Suppressor macrophage (primary cell): ENCODE results near the gene DALRD3.
"Not testable (repeated sequence)": the region's sequence is repeated elsewhere in the genome, so short reads cannot be mapped to it uniquely, and the experiment has no call there.

Experiments
- DNase-seq, 4 experiments: peaks; one replicate each; pipeline ENCODE4 v3.0.0-alpha.2; 2020 to 2022

The DALRD3 gene

GRCh38 chr3:49021213-49021812 is 2.9 kb upstream of the DALRD3 start:
- peak; percentile 99 to 100 (median 100) for DNase-seq

GRCh38 chr3:49020330-49021212 is 2.2 kb upstream of the DALRD3 start:
- DNase-seq = peak; percentile 83 to 94 (median 91)

DNA sequence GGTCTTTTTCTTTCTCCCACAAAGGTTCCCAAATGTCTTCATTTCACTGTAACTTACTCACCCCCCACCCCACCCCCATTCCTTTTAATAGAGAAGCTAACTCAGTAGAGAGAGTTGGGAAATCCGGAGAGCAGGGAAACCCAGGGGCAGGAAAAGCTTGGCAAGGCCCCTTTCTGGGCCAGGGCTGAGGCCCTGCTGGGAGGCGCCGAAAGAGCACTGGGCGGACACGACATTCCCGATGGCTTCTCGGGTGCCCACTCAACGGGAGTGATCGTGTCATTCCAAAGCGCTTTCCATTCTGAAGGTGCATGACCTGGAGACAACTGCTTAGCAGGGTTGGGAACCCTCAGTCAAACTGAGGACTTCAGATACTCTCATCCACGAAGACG is 1.6 kb upstream of the DALRD3 start:
- DNase-seq = peak; percentile 33 to 60 (median 53)

GRCh38 chr3:49018707-49019006 is 277 bp upstream of the DALRD3 start:
- DNase-seq = no peak

GRCh38 chr3:49017229-49017970 is 980 bp downstream of the DALRD3 start:
- peak in 3 of 4 experiments; percentile 21 to 52 (median 40) for DNase-seq

- DNase-seq = no peak
Observed at GRCh38 chr3:49016414-49017228, 1.8 kb downstream of the DALRD3 start.

GRCh38 chr3:49015765-49016164 is 2.6 kb downstream of the DALRD3 start:
- no peak for DNase-seq

GRCh38 chr3:49015072-49015471 is 3.3 kb downstream of the DALRD3 start:
- DNase-seq = no peak

DNA sequence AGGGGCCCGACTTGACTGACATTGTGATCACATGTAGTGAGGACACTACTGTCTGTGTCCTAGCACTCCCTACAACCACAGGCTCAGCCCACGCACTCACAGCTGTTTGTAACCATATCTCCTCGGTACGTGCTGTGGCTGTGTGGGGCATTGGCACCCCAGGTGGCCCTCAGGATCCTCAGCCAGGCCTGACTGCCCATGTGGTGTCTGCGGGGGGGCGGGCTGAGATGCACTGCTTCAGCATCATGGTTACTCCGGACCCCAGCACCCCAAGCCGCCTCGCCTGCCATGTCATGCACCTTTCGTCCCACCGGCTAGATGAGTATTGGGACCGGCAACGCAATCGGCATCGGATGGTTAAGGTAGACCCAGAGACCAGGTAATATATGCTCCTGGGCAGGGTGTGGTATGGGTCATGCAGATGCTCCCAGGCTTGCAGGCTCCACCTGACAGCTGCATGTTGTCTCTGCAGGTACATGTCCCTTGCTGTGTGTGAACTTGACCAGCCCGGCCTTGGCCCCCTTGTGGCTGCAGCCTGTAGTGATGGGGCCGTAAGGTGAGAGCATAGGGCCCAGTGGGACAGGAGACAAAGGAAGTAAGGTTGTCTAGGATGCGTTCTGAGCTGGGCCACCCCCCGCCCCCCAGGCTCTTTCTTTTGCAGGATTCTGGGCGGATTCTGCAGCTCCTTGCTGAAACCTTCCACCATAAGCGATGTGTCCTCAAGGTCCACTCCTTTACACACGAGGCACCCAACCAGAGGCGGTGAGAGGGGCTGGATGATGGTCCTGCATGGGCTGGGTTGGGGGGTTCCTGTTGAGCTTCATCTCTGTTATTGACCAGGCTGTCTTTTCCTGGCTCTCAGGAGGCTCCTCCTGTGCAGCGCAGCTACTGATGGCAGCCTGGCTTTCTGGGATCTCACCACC is 4.4 kb downstream of the DALRD3 start:
- peak; percentile 49 to 74 (median 60) for DNase-seq

DNA sequence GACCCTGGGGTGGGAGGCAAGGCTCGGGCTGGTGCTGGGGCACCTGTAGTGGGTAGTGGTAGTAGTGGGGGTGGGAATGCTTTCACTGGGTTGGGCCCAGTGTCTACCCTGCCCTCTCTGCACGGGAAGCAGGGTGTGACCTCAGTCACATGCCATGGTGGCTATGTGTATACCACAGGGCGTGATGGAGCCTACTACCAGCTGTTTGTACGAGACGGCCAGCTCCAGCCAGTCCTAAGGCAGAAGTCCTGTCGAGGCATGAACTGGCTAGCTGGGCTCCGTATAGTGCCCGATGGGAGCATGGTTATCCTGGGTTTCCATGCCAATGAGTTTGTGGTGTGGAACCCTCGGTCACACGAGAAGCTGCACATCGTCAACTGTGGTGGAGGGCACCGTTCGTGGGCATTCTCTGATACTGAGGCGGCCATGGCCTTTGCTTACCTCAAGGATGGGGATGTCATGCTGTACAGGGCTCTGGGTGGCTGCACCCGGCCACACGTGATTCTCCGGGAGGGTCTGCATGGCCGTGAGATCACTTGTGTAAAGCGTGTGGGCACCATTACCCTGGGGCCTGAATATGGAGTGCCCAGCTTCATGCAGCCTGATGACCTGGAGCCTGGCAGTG is 5.2 kb downstream of the DALRD3 start:
- no peak for DNase-seq

- no peak for DNase-seq
Observed at GRCh38 chr3:49012441-49013017, 5.9 kb downstream of the DALRD3 start.

DNA sequence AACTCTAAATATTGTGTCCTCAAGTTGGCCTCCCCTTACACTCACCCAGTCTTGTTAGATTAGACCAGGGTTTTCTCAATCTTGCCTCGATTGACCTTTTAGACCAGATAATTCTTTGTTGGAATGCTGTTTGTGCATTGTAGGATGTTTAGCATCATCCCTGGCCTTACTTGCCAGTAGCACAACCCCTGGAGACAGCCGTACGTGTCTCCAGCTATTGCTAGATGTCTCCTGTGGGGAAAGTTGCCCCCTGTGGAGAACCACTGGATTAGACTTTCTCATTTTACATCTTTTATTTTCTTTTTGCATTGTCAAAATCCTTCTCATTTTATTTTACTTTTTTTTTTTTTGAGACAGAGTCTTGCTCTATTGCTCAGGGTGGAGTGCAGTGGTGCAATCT is 9.0 kb downstream of the DALRD3 start:
- no peak for DNase-seq

GRCh38 chr3:49008627-49009026 is 9.8 kb downstream of the DALRD3 start:
- not testable (repeated sequence) for DNase-seq

DNA sequence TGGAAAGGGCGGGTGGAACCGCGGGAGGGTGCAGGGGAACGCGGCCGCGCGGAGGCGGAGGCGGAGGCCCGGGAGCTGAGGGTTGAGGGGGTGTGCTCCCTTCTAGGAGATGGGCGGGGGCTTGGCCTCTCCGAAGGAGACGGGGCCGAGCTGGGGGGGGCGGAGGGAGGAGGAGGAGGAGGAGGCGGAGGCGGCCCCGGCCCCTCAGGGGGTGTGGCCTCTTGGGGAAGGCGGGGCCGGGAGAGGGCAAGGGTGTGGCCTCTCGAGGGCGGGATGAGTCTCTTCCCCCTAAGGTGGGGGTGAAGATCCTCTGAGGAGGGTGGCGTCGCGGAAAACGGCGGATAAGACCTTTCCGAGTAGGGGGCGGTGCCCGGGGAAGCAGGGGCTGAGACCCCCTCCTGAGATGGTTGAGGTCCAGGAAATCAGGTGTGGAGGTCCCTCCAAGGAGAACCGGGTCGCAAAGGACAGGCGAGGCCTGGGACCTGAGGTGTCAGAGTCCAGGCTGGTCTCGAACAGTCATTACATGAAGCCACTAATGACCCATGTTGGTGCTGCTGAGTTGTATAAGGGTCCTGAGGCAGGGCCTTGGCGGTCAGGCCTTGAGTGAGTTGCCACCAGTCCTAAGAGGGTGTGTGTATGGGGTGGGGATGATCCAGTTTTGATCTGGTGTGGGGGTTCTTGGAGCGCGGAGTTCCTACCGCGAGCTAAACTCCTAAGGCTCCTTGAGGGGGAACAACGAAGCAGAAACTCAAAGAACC is 10.4 kb downstream of the DALRD3 start:
- DNase-seq = peak; percentile 78 to 92 (median 86)

DNA sequence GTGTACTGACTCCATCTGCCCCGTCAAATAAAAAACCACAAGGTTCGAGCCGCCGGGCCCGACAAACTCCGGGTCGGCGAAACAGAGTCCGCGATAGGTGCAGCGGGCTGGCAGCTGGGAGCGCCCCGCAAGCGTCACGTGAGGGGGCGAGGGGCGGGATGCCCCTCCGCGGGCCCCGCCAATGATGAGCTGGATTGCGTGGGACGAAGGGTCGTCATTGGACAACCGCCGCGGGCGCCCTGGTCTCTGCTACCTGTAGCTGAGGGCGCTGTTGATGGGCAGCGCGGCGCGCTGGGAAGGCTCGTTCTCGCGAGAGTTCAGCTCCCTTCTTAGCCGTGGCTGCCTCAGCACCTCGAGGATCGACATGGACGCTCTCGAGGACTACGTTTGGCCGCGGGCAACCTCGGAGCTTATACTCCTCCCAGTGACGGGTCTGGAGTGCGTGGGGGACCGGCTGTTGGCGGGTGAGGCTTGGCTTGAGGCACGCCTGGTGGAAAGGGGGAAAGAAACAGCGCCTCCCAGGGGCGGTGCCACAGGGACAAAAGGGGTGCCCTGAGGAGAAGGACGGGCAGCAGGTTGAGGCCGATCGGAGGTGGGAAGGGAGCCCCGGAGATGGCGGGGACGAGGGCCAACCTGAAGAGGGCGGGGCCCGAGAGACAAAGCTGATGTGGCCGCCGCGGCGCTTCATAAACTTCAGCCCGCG is 11.2 kb downstream of the DALRD3 start, which contains the start of gene WDR6:
TSS of gene WDR6 (plus strand) at position 324 of the 703 bp plus-strand sequence. CDS start at position 365, 41 bp downstream.
- DNase-seq = peak; percentile 94 to 98 (median 96)

DNA sequence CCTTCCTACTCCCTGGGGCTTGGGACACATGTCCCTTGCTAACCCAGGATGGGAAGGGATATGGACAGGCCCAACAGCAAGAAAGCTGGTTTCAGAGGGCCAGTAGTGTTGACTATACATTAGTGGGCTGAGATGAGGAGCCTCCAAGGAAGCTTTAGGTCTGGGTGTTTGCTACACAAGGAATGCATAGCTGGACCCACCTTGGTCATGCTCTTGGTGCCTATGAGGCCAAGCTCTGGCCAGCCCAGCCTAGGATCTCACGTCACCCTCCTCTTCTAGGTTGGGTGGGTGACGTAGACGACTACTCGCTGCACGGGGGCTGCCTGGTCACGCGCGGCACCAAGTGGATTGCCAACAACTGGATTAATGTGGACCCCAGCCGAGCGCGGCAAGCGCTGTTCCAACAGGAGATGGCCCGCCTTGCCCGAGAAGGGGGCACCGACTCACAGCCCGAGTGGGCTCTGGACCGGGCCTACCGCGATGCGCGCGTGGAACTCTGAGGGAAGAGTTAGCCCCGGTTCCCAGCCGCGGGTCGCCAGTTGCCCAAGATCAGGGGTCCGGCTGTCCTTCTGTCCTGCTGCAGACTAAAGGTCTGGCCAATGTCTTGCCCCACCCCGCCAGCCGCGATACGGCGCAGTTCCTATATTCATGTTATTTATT is 11.8 kb downstream of the DALRD3 start:
- DNase-seq = peak; percentile 36 to 70 (median 48)

GRCh38 chr3:49005998-49006397 is 12.4 kb downstream of the DALRD3 start:
- no peak for DNase-seq

DNA sequence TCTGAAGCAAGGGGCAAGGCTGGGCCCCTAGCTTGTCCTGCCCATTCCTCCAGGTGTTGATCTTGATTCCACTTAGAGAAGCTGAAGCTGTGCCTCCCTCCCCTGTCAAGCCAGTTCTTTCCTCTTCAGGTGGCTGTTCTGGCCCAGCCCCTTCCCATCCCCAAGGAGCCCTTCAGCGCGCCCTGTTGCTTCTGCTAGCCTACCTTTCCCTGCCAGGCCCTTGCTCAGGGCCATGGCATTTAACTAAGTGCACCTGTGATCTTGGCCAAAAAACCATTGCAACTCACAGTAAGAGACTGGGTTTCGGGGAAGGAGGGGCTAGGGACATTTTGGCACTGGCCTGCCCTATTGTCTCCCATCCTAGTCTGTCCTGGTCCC is 13.1 kb downstream of the DALRD3 start:
- no peak for DNase-seq
